Measurements from ENCODE around the gene EVC. TPM values are rescaled to one million over a fixed set of nuclear protein-coding genes. Genes with fewer than 3 reads are reported as not detected.
A peak's percentile ranks its signal among the peaks of the same experiment; 100 is the strongest.

Gene EVC
- total RNA-seq, 4 donors from 2014 or later, result 12.2 to 24.1 (median 22.3) TPM

DNA sequence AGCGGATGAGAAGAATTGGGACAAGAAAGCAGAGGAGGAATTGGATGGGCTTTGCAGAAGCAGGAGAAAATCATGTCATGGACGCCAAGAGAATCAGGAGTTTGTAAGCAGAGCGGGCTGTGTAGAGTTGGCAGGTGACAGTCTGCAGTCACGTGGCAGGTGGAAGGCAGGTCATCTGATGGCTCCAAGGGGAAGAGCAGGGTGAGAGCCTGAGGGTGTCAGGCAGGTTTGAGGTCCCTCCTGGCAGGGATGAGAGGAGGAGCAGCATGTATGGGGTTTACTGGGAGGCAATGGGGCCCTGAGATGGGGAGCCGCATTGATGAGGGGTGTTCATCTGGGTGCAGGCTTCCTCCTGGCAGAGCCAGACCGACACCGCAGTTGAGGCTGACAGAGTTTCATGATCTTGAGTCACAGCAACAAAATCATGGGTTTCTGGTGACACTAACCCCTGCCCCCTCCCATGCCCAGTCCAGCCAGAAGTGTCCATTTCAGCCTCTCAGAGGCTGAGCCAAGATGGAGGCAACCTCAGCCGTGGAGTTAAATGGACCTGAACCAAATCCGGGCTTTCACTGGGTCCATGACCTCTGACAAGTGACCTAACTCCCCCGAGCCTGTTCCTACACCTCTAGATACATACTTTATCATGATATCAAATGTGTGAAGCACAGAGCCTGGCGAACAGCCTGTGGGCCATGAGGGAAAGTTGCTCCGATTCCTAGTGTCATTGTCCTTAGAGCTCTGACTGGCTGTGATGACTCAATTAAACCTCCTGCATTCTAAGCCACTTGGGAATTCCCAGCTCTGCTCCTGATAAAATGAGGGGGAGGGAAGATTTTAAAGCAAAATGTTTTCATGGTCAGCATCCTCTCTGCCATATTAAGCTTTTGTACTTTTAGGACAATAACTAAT, 36.1 kb downstream of the EVC start:
- intact Hi-C loops (cut with DNase I; ENCODE audit: low total_unique reads), result no loop called here
- no peak overlapping the region for H3K4me3 ChIP-seq (ENCODE audit: low read depth, poor library complexity, severe bottlenecking)
- 66 to 86% methylated on average over 11 to 12 of the region's 12 CpGs for WGBS, 2 donors
- DNase-seq (ENCODE audit: low spot score in 2 of 2), result peak in 1 of 2 donors; percentile 48
- no peak for TF ChIP-seq POLR2A (IDR thresholded peaks at IDR 0.05)
- TF ChIP-seq, protein P1, sequence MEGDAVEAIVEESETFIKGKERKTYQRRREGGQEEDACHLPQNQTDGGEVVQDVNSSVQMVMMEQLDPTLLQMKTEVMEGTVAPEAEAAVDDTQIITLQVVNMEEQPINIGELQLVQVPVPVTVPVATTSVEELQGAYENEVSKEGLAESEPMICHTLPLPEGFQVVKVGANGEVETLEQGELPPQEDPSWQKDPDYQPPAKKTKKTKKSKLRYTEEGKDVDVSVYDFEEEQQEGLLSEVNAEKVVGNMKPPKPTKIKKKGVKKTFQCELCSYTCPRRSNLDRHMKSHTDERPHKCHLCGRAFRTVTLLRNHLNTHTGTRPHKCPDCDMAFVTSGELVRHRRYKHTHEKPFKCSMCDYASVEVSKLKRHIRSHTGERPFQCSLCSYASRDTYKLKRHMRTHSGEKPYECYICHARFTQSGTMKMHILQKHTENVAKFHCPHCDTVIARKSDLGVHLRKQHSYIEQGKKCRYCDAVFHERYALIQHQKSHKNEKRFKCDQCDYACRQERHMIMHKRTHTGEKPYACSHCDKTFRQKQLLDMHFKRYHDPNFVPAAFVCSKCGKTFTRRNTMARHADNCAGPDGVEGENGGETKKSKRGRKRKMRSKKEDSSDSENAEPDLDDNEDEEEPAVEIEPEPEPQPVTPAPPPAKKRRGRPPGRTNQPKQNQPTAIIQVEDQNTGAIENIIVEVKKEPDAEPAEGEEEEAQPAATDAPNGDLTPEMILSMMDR (IDR thresholded peaks at IDR 0.05), result no peak

DNA sequence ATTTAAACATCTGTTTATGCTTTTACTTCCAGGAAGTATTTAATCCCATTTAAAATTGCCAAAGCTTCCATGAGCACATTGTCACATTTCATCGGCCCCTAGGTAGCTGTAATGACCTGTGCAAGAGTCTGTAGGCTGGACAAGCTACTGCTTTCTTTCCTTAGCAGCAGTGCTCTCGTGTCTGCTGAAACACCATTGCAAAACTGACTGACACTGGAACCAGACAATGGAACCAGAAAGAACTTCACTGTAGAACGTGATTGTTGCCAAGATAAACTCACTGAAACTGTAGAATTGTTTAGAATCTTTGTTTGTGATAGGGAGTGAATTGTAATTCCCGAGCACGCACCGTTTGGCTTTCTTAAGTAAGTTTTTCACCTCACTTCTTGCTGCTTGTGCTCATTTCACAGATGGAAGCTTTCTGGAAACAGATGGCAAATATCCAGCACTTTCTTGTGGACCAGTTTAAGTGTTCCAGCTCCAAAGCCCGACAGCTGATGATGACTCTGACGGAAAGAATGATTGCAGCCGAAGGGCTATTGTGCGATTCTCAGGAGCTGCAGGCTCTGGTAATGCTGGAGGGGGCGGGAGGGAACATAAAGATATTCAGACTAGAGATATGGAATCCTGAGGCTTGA, 36.9 kb downstream of the EVC start:
- no peak overlapping the region for H3K4me3 ChIP-seq (ENCODE audit: low read depth, poor library complexity, severe bottlenecking)
- intact Hi-C loops (cut with DNase I; ENCODE audit: low total_unique reads), result no loop called here
- WGBS, 2 donors, result 48 to 72% methylated on average over 11 of the region's 11 CpGs
- peak in 1 of 2 donors; percentile 29 for DNase-seq (ENCODE audit: low spot score in 2 of 2)
- no peak for TF ChIP-seq POLR2A (IDR thresholded peaks at IDR 0.05)
- TF ChIP-seq, protein P1 (IDR thresholded peaks at IDR 0.05), result no peak

GRCh38 chr4:5749568-5749967, 38.6 kb downstream of the EVC start:
- peak in 1 of 2 donors; percentile 58 for DNase-seq (ENCODE audit: low spot score in 2 of 2)
- no peak overlapping the region for H3K4me3 ChIP-seq (ENCODE audit: low read depth, poor library complexity, severe bottlenecking)
- intact Hi-C loops (cut with DNase I; ENCODE audit: low total_unique reads), result no loop called here
- TF ChIP-seq, protein P1 (IDR thresholded peaks at IDR 0.05), result no peak
- no peak for TF ChIP-seq POLR2A (IDR thresholded peaks at IDR 0.05)
- 86 to 88% methylated on average over 9 of the region's 9 CpGs for WGBS, 2 donors

DNA sequence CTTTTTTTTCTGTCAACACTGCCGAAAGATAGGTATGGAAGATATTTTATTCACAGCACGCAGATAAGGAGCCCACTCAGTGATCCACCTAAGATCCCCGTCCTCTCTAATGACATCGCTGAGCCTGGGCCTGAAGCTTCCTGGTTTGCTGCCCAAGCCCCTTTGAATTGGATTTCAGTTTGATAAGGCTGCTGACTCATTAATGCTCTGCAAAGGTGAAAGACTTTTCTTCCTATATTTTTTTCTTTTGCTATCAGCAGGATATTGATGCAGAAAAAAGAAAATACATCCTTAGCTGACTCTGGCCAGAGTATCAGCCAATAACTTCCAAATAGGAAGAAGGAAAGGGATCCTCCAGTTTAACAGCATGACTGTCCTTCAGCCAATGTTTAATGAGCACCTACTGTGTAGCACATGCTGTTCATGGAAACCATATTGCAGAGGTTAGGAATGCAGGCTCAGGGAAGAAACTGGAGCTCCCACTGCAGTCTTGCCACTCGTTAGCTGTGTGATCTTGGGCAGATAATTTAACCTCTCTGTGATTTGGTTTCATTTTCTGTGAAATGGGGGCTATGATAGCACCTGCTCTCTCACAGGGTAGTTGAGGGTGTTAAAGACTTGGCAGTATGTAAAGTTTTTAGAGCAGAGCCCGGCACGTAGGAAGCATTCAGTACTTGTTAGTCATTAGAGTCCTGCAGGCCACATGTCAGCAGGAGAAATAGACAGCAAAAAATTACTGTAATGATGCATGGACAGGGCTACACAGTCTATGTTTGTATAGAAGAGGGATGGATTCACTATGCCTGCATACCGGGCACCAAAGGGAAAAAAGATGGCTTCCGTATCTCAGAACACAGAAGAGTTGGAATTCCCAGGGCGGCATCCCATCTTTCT, 39.3 kb downstream of the EVC start:
- no peak for TF ChIP-seq POLR2A (IDR thresholded peaks at IDR 0.05)
- intact Hi-C loops (cut with DNase I; ENCODE audit: low total_unique reads), result no loop called here
- no peak for DNase-seq (ENCODE audit: low spot score in 2 of 2)
- 88% methylated on average over 10 of the region's 10 CpGs for WGBS, 2 donors
- H3K4me3 ChIP-seq (ENCODE audit: low read depth, poor library complexity, severe bottlenecking), result no peak overlapping the region

- DNase-seq (ENCODE audit: low spot score in 2 of 2), result peak in 1 of 2 donors; percentile 62
- intact Hi-C loops (cut with DNase I; ENCODE audit: low total_unique reads), result no loop called here
- H3K4me3 ChIP-seq (ENCODE audit: low read depth, poor library complexity, severe bottlenecking), result no peak overlapping the region
- 80 to 88% methylated on average over 17 of the region's 17 CpGs for WGBS, 2 donors
- no peak for TF ChIP-seq POLR2A (IDR thresholded peaks at IDR 0.05)
- TF ChIP-seq, protein P1 (IDR thresholded peaks at IDR 0.05), result no peak
These were observed 40.1 kb downstream of the EVC start for GRCh38 chr4:5750946-5751665.

Measured in lower leg skin (tissue), 4 donors.